ENCODE data around the gene CDKN2AIP. TPM values are rescaled to one million over a fixed set of nuclear protein-coding genes. Genes with fewer than 3 reads are reported as not detected.

CDKN2AIP gene
- total RNA-seq, 2 experiments from 2014 or later: 31.2 to 36.3 TPM

- no peak for DNase-seq (ENCODE audit: low spot score)
- no peaks in the 10 kb centered on the region for H3K79me2 ChIP-seq (ENCODE audit: insufficient read depth, low read depth, low read length)
- BruUV-seq (replicated peaks): no TSS peak
- no peaks in the 10 kb centered on the region for H3K9me3 ChIP-seq (ENCODE audit: low read length)
- peak overlapping the region; percentile 70; the same call in 1 of the 2 replicates for H3K4me2 ChIP-seq (ENCODE audit: low read length)
- intact Hi-C loops (cut with micrococcal nuclease; ENCODE audit: unreplicated experiment): no loop called here
- peaks cover 14% of the 10 kb centered on the region for H3K4me1 ChIP-seq (ENCODE audit: insufficient read depth, low read length, poor library complexity, severe bottlenecking)
- H3K9me2 ChIP-seq (ENCODE audit: insufficient read depth, low read length): no peaks in the 10 kb centered on the region
- H3K36me3 ChIP-seq (ENCODE audit: insufficient read depth, low read length): no peaks in the 10 kb centered on the region
- peak overlapping the region; percentile 50 for H3K4me3 ChIP-seq (ENCODE audit: low read depth, low read length, poor library complexity, severe bottlenecking)
- H4K20me1 ChIP-seq (ENCODE audit: insufficient read depth, low read length): no peaks in the 10 kb centered on the region
- ChIA-PET CTCF (ENCODE audit: unreplicated experiment) (no interaction called here), POLR2A (no interaction called here)
- H2AFZ ChIP-seq (ENCODE audit: low read length): peak overlapping the region; percentile 77; the same call in 1 of the 2 replicates
- TF ChIP-seq CTCF (conservative IDR thresholded peaks at IDR 0.05; ENCODE audit: low read length) (no peak), EZH2phosphoT487 (IDR thresholded peaks at IDR 0.05; ENCODE audit: borderline replicate concordance, low read depth, low read length) (no peak)
- no peak overlapping the region for H3K27ac ChIP-seq (ENCODE audit: low read depth, low read length, poor library complexity, severe bottlenecking)
These were observed 45.3 kb upstream of the CDKN2AIP start for GRCh38 chr4:183399126-183399522.

DNA sequence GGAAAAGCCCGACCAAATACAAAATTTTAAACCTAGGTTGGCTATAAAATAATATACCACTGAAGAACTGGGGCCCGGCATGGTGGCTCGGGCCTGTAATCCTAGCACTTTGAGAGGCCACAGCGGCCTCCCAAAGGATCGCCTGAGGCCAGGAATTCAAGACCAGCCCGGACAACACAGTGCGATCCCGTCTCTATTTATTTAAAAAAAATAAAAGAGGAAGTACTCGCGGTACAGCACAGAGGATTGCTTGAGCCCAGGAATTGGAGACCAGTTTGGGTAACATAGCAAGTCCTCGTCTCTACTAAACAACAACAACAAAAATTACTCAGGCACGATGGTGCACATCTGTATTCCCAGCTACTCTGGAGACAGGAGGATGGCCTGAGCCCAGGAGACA lies 44.8 kb upstream of the CDKN2AIP start:
- no peak for TF ChIP-seq EZH2phosphoT487 (IDR thresholded peaks at IDR 0.05; ENCODE audit: borderline replicate concordance, low read depth, low read length)
- no peak for TF ChIP-seq CTCF (conservative IDR thresholded peaks at IDR 0.05; ENCODE audit: low read length)
- no peak overlapping the region for H3K27ac ChIP-seq (ENCODE audit: low read depth, low read length, poor library complexity, severe bottlenecking)
- H3K79me2 ChIP-seq (ENCODE audit: insufficient read depth, low read depth, low read length): no peaks in the 10 kb centered on the region
- BruUV-seq (replicated peaks): no TSS peak
- no peaks in the 10 kb centered on the region for H4K20me1 ChIP-seq (ENCODE audit: insufficient read depth, low read length)
- no peak overlapping the region for H2AFZ ChIP-seq (ENCODE audit: low read length)
- no peak for DNase-seq (ENCODE audit: low spot score)
- peaks cover 14% of the 10 kb centered on the region for H3K4me1 ChIP-seq (ENCODE audit: insufficient read depth, low read length, poor library complexity, severe bottlenecking)
- H3K36me3 ChIP-seq (ENCODE audit: insufficient read depth, low read length): no peaks in the 10 kb centered on the region
- H3K9me3 ChIP-seq (ENCODE audit: low read length): no peaks in the 10 kb centered on the region
- no peaks in the 10 kb centered on the region for H3K9me2 ChIP-seq (ENCODE audit: insufficient read depth, low read length)
- H3K4me3 ChIP-seq (ENCODE audit: low read depth, low read length, poor library complexity, severe bottlenecking): no peak overlapping the region
- CTCF ChIA-PET (ENCODE audit: unreplicated experiment): no interaction called here
- POLR2A ChIA-PET: no interaction called here
- no peak overlapping the region for H3K4me2 ChIP-seq (ENCODE audit: low read length)
- intact Hi-C loops (cut with micrococcal nuclease; ENCODE audit: unreplicated experiment): no loop called here

DNA sequence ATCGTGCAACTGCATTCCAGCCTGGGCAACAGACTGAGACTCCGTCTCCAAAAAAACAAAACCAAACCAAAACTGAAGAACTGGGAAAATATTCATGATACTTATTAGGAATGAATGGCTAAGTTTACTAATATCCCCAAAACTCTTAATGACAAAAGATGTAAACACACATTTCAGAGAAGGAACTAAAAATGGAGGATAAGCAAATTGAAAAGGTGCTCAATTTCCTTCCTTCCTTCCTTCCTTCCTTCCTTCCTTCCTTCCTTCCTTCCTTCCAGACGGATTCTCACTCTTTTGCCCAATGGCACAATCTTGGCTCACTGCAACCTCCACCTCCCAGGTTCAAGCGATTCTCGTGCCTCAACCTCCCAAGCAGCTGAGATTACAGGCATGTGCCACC lies 44.4 kb upstream of the CDKN2AIP start:
- POLR2A ChIA-PET: no interaction called here
- Histone ChIP-seq H3K9me3 (ENCODE audit: low read length) (no peaks in the 10 kb centered on the region), H2AFZ (ENCODE audit: low read length) (no peak overlapping the region), H3K4me1 (ENCODE audit: insufficient read depth, low read length, poor library complexity, severe bottlenecking) (peaks cover 11% of the 10 kb centered on the region), H3K36me3 (ENCODE audit: insufficient read depth, low read length) (no peaks in the 10 kb centered on the region), H3K4me2 (ENCODE audit: low read length) (no peak overlapping the region), H4K20me1 (ENCODE audit: insufficient read depth, low read length) (no peaks in the 10 kb centered on the region), H3K27ac (ENCODE audit: low read depth, low read length, poor library complexity, severe bottlenecking) (no peak overlapping the region), H3K9me2 (ENCODE audit: insufficient read depth, low read length) (no peaks in the 10 kb centered on the region), H3K79me2 (ENCODE audit: insufficient read depth, low read depth, low read length) (no peaks in the 10 kb centered on the region), H3K4me3 (ENCODE audit: low read depth, low read length, poor library complexity, severe bottlenecking) (no peak overlapping the region)
- TF ChIP-seq EZH2phosphoT487 (IDR thresholded peaks at IDR 0.05; ENCODE audit: borderline replicate concordance, low read depth, low read length): no peak
- no peak for TF ChIP-seq CTCF (conservative IDR thresholded peaks at IDR 0.05; ENCODE audit: low read length)
- CTCF ChIA-PET (ENCODE audit: unreplicated experiment): no interaction called here
- no TSS peak for BruUV-seq (replicated peaks)
- DNase-seq (ENCODE audit: low spot score): no peak
- intact Hi-C loops (cut with micrococcal nuclease; ENCODE audit: unreplicated experiment): no loop called here
